Heart right ventricle (tissue), 16 donors: ENCODE results near the gene FYB1. TPM values are rescaled to one million over a fixed set of nuclear protein-coding genes. Genes with fewer than 3 reads are reported as not detected.

ENCODE experiments used
- ATAC-seq, 8 donors: fragments of 200-7000 bp; cut with Tn5 transposase; one replicate each; pipeline ENCODE4 v1.9.1; 2020; ENCODE audit warnings: mild to moderate bottlenecking in 8 of 8, moderate library complexity in 8 of 8, moderate number of reproducible peaks in 1 of 8
- DNase-seq, 2 donors: peaks; one replicate each; pipeline ENCODE4 v3.0.0-alpha.2; 2020
- H3K27ac ChIP-seq, 10 donors: fragments of 200-600 bp; sonication (generic) in 2 of 10; one replicate each; pipeline versions ENCODE4 v1.5.0 to v1.8.0; 2020 to 2022; ENCODE audit warnings: mild to moderate bottlenecking in 3 of 10
- H3K27me3 ChIP-seq, 7 donors: fragments of 200-600 bp; one replicate each; pipeline ENCODE4 v1.8.0; 2021 to 2022; ENCODE audit warnings: mild to moderate bottlenecking in 2 of 7
- H3K36me3 ChIP-seq, 9 donors: fragments of 200-600 bp; sonication (generic) in 1 of 9; one replicate each; pipeline versions ENCODE4 v1.5.0 to v1.8.0; 2020 to 2022; ENCODE audit warnings: mild to moderate bottlenecking in 2 of 9
- H3K4me1 ChIP-seq, 9 donors: fragments of 200-600 bp; sonication (generic) in 1 of 9; one replicate each; pipeline versions ENCODE4 v1.5.0 to v1.8.0; 2020 to 2022; ENCODE audit warnings: mild to moderate bottlenecking in 4 of 9
- H3K4me3 ChIP-seq, 10 donors: fragments of 200-600 bp; sonication (generic) in 2 of 10; one replicate each; pipeline versions ENCODE4 v1.5.0 to v1.8.0; 2020 to 2022; ENCODE audit warnings: mild to moderate bottlenecking in 7 of 10, moderate library complexity in 2 of 10
- H3K9me3 ChIP-seq, 11 donors: fragments of 200-600 bp in 10 of 11; sonication (generic) in 2 of 11; one replicate each; pipeline versions ENCODE4 v1.5.0 to v1.8.0; 2013 to 2022; ENCODE audit warnings: mild to moderate bottlenecking in 2 of 11, control low read depth in 1 of 11, moderate library complexity in 1 of 11
- CTCF ChIP-seq, 9 donors: fragments of 200-600 bp; sonication (generic) in 2 of 9; IDR thresholded peaks; one replicate each; pipeline versions ENCODE4 v1.5.0 to v1.8.0; 2021 to 2022; ENCODE audit warnings: antibody characterized with exemption in 9 of 9, mild to moderate bottlenecking in 5 of 9, moderate library complexity in 1 of 9
- WGBS, 2 donors: extraction: QIAGEN DNeasy Blood & Tissue Kit; methylation state at CpG; one replicate each; pipeline ENCODE4 v1.1.7; 2013; ENCODE audit warnings: inconsistent platforms in 1 of 2; 5-methylcytosine and 5-hydroxymethylcytosine counted together
- intact Hi-C, 10 donors: fragments of 100-400 bp; cut with DNase I; formaldehyde crosslinking; loops; one replicate each; pipeline versions ENCODE4 v1.11.1 to v1.14.2; 2022
- polyA plus RNA-seq, 2 donors: library from polyadenylated mRNA; stranded (reverse); fragments of 200-250 nt; gene quantifications; one replicate each; pipeline ENCODE4 v1.2.3, GENCODE V29; 2013
- total RNA-seq, 10 donors: library from RNA; stranded (reverse); fragmentation: NEBNext Ultra II Directional in 3 of 10; extraction: Animal tissue kit (Norgen Biotek cat#: 25700) in 3 of 10; gene quantifications; one replicate each; pipeline versions ENCODE4 v1.2.1 to v1.2.4, GENCODE V29; 2021 to 2023
- donor health status: Arrhythmogenic right ventricular cardiomyopathy.
- donor health status: ischemic (EF 13 %, LVEDD 7.1; RV severe dilation, severe dysfunction).
- donor health status: healthy with polysubstance abuse.
- donor health status: DM: no; HTN: yes; CAD: no.
- donor health status: DM: no; HTN: no; CAD: no.
- donor health status: ischemic (EF 25% LVEDD 6.9; RV normal size, moderate dysfunction).
- donor health status: ischemic (EF 25% LVEDD 5.7; RV mildly dilated, moderate dysfunction).
- donor health status: healthy.
- donor health status: DM: yes; HTN: yes; CAD: no.
- donor health status: Ischemic cardiomyopathy.
- donor health status: ischemic (EF 35%, LVEDD 5.7; RV mildly dilated, moderate dysfunction).
- donor health status: nonischemic (EF 11% LVEDD 7.7; RV severe dilation, severe dysfunction).
- donor health status: DM: yes; HTN: yes; CAD: no.
- donor health status: PGD.
- donor health status: ischemic (EF 29% LVEDD 5.4; RV normal size, mild dysfunction).
- donor health status: nonischemic (EF 23%, LVEDD 6.1; RV moderate dilation, normal function).

The FYB1 gene
- total and polyA plus RNA-seq, 12 donors = 0.61 to 33.8 (median 2.3) TPM

GRCh38 chr5:39197556-39197955 lies 21.8 kb downstream of the FYB1 start:
- H3K27me3 ChIP-seq = peaks cover 0 to 21% (median 0%) of the 10 kb centered on the region in 7 donors
- H3K4me1 ChIP-seq = peaks cover 0 to 76% (median 0%) of the 10 kb centered on the region in 9 donors
- H3K4me3 ChIP-seq = peak overlapping the region in 1 of 10 donors; percentile 48
- ATAC-seq (no peak), DNase-seq (no peak)
- H3K36me3 ChIP-seq = peaks cover 0 to 17% (median 0%) of the 10 kb centered on the region in 9 donors
- no peaks in the 10 kb centered on the region for H3K9me3 ChIP-seq
- peak overlapping the region in 1 of 10 donors; percentile 81 for H3K27ac ChIP-seq
- intact Hi-C loops = no loop called here
- TF ChIP-seq CTCF (IDR thresholded peaks at IDR 0.05) = no peak
- WGBS, 2 donors = 89 to 94% methylated on average over 4 of the region's 4 CpGs

GRCh38 chr5:39195198-39195826 lies 24.1 kb downstream of the FYB1 start:
- no peak for TF ChIP-seq CTCF (IDR thresholded peaks at IDR 0.05)
- no peaks in the 10 kb centered on the region for H3K9me3 ChIP-seq

GRCh38 chr5:39194466-39195136 lies 24.8 kb downstream of the FYB1 start:
- Histone ChIP-seq H3K36me3 (peaks cover 0 to 14% (median 0%) of the 10 kb centered on the region in 9 donors), H3K4me1 (peaks cover 0 to 83% (median 0%) of the 10 kb centered on the region in 9 donors), H3K9me3 (no peaks in the 10 kb centered on the region), H3K4me3 (peak overlapping the region in 1 of 10 donors; percentile 25), H3K27ac (peak overlapping the region in 1 of 10 donors; percentile 81), H3K27me3 (peaks cover 0 to 21% (median 0%) of the 10 kb centered on the region in 7 donors)
- ATAC-seq (no peak), DNase-seq (no peak)
- no peak for TF ChIP-seq CTCF (IDR thresholded peaks at IDR 0.05)
- 67 to 70% methylated on average over 11 of the region's 11 CpGs for WGBS, 2 donors
- intact Hi-C loops = no loop called here

More at GRCh38 chr5:39195198-39195826, 24.1 kb downstream of the FYB1 start:
- H3K27me3 ChIP-seq = peaks cover 0 to 21% (median 0%) of the 10 kb centered on the region in 7 donors
- H3K36me3 ChIP-seq = peaks cover 0 to 14% (median 0%) of the 10 kb centered on the region in 9 donors
- peak overlapping the region in 1 of 10 donors; percentile 25 for H3K4me3 ChIP-seq
- intact Hi-C loops = no loop called here
- WGBS, 2 donors = 92 to 96% methylated on average over 3 of the region's 3 CpGs
- peaks cover 0 to 76% (median 0%) of the 10 kb centered on the region in 9 donors for H3K4me1 ChIP-seq
- DNase-seq (no peak), ATAC-seq (no peak)
- H3K27ac ChIP-seq = peak overlapping the region in 1 of 10 donors; percentile 81

- no peak overlapping the region for H3K4me3 ChIP-seq
- WGBS, 2 donors = 56 to 66% methylated on average over 6 of the region's 6 CpGs
- H3K27ac ChIP-seq = peak overlapping the region in 1 of 10 donors; percentile 81
- TF ChIP-seq CTCF (IDR thresholded peaks at IDR 0.05) = no peak
- H3K36me3 ChIP-seq = peaks cover 0 to 14% (median 0%) of the 10 kb centered on the region in 9 donors
- peaks cover 0 to 24% (median 0%) of the 10 kb centered on the region in 7 donors for H3K27me3 ChIP-seq
- H3K4me1 ChIP-seq = peaks cover 0 to 91% (median 0%) of the 10 kb centered on the region in 9 donors
- H3K9me3 ChIP-seq = no peaks in the 10 kb centered on the region
- intact Hi-C loops = no loop called here
- ATAC-seq (no peak), DNase-seq (no peak)
Observed at GRCh38 chr5:39193553-39194465, 25.6 kb downstream of the FYB1 start.
